NCI-H1048 (cell line): ENCODE data around the gene KCNS3.

Source experiments
- DNase-seq: peaks from one replicate; lab custom pipeline; 2025; lab: John Stamatoyannopoulos, UW

Gene KCNS3

DNA sequence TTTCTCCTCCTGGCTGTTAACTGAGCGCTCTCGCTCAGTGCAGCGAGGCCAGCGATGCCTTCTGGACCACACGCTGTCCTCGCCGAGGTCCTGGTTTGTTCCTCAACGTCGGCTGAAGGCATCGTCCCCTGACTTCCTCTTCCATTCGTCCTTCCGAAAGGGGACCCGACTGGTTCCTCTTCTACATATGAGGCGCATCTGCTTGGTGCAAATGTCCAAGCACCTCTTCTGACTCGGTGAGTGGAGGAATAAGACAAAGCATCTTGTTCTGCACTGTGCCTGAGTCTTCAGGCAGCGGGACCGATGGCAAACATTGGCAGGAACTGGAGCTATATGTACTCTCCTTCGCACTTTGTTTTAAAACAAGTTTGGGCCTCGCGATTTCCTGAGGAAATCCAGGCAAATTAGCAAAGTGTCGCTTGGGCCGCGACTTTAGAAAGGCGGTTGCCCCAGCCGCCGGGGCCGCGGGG, 621 bp upstream of the KCNS3 start:
- no peak for DNase-seq

DNA sequence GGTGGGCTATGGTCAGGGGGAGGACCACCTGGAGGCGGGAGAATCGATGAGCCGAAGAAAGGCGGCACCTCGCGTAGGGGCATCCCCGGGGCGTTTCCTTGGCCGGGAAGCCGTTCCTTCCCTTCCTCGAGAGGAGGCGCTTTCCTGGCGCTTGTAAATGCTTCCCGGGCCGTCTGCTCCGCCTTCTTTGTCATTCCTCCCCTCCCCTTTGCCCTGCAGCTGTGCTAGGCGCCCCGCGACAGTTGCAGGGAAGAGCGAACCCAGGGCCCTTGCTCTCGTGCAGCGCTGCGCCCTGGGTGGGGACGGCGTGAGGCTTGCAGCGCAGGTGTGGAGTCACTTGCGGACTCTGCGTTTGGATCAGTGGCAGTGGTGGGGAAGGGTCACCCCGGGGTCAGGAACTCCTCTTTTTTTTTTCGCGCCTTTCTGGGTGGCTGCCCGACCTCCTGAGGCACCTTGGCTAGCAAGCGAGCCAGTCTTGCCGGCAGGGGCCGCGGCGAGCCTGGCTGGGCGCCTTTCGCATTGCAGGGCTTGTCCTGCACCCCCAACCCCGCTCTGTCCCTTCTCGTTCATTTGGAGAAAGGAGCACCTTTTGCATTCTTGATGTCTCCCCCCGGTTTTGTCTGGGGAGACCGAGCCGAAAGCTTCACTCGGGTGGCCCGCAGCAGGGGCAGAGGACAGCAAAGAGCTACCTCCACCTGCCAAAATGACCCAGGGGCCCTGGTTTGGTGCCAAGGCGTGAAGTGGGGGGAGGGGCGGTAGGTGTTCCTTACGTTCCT, 858 bp downstream of the KCNS3 start:
- peak; percentile 55 for DNase-seq

GRCh38 chr2:17879913-17880274, 1.4 kb downstream of the KCNS3 start:
- no peak for DNase-seq

GRCh38 chr2:17892770-17893534, 14.5 kb downstream of the KCNS3 start:
- no peak for DNase-seq

GRCh38 chr2:17894005-17894404, 15.5 kb downstream of the KCNS3 start:
- DNase-seq: no peak

GRCh38 chr2:17894556-17894955, 16.1 kb downstream of the KCNS3 start:
- no peak for DNase-seq

DNA sequence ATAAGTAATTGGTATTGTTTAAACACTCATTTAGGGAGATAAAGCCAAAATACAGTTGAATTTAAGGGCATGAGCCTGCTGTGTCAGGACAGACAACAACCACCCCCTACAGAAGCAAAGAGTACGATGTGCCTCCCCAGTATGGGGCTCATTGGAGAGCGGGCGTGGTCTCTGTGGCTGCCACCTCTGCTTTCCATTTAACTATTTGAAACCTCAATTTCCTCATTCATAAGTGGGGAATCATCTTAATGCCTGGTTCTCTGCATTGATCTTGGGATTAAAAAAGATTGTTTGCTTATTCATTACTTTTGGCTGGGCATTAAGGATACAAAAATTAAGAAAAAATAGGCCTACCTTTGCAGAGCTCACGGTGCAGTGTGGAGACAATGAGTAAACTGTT, 21.4 kb downstream of the KCNS3 start:
- DNase-seq: no peak

DNA sequence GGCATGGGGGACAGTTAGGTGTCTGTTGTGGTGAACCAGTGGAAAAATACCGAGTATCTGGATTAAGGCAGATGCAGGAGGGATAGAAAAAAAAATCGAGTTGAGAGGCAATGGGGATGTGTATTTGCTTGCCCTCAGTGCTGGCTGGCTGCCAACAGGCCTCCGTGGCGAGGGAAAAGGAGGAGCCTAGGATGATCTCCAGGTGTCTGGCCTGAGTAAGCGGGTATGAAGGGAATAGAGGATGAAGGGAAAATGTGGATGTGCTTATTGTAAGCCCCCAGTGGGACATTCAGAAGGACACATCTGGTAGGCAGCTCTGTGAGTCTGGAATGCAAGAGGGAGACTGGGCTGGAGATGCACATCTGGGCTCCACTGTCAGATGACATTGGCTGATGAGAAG, 22.8 kb downstream of the KCNS3 start:
- DNase-seq: no peak

GRCh38 chr2:17910980-17911379, 32.5 kb downstream of the KCNS3 start:
- DNase-seq: no peak

GRCh38 chr2:17911491-17912260, 33.2 kb downstream of the KCNS3 start:
- DNase-seq: no peak

DNA sequence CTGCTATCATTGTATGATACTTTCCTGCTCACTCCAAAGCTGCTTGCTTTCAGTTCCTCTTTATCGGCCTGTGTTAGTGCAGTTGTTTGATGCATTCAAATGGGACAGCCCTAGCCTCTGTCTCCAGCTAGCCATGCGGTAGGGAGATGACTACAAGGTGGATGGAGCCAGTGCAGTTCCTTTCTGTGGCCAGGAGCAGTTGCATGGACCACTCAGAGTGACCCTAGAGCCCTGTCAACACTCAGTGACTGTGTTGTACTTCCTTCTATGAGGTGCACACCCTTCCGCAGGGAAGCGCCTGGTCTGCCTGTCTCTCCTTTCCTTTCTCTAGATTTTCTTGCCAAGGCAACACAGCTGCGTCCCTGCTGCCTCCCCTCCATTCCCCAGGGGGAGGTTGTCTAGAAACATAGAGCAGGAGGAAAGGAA, 33.8 kb downstream of the KCNS3 start:
- DNase-seq: no peak

GRCh38 chr2:17915099-17915498, 36.6 kb downstream of the KCNS3 start:
- no peak for DNase-seq

DNA sequence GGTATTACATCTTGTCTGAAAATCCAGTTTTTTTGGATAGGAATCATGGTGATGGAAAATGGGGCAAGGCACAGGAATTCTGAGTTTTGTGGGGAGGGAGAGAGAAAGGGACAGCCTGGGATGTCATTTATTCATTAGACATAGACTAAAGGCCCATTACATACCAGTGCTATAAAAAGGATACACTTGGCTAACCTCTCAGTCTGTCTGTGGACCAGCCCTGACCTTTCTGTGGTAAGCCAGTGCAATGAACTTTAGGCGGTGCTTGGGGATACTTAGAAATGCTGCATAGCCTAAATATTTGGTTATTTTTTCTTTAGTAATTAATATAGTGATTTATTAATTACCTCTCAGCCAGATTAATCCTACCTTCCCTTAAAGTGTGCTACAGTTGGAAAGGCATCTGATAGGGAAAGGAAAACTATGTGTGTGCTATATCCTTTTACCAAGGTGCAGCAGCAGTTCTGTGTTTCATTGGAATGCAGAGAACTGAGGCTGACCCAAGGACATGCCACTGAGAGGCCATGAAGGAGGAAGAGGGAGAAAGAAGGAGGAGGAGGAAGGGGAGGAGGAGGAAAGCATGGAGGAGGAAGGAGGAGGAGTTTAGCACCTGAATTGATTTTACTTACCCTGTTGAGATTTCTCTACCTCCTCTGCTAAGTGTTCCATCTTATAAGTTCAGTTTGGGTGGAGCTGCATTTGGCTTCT, 37.5 kb downstream of the KCNS3 start:
- no peak for DNase-seq

DNA sequence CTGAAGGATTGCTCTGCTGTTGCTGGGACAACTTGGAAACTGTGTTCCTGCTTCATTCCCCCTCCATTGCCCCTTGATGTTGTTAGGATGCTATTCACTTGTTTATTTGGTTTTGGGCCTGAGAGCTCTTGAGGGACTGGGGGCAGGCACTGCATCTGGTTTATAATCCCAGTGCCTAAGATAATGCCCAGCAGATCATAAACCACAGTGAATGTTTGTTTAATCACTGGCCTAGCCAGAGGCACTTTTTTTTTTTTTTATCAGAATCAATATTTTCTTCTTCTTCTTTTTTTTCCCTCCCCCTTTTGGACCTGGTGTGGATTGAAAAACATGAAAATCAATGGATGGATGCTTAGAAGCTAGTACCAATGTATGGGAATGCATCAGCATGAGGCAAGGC, 38.1 kb downstream of the KCNS3 start:
- no peak for DNase-seq

DNA sequence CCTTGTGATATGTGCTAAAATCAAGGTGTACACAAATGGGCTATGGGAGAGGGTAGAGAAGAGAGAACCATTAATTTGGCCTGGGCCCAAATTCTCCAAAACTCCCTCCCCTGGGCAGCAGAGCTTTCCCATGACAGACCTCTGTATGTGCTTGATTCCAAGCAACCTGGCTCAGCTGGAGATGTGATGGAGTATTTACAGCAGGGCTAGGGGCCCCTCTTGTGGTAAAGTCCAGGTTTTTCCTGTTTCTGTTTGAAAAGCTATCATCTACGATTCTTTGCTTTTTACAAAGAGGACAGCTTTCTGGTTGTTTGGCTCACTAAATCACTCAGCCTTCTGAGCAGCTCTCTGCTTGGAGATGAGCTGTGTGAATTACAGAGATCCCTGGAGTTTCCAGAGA, 40.3 kb downstream of the KCNS3 start:
- DNase-seq: no peak

GRCh38 chr2:17930773-17931172, 52.3 kb downstream of the KCNS3 start:
- DNase-seq: no peak

- DNase-seq: no peak
These were observed 54.8 kb downstream of the KCNS3 start for GRCh38 chr2:17933256-17933655.

GRCh38 chr2:17934721-17935120, 56.3 kb downstream of the KCNS3 start:
- DNase-seq: no peak

- DNase-seq: no peak
These were observed 56.9 kb downstream of the KCNS3 start for GRCh38 chr2:17935242-17935885.

GRCh38 chr2:17936599-17936998, 58.1 kb downstream of the KCNS3 start:
- DNase-seq: no peak

DNA sequence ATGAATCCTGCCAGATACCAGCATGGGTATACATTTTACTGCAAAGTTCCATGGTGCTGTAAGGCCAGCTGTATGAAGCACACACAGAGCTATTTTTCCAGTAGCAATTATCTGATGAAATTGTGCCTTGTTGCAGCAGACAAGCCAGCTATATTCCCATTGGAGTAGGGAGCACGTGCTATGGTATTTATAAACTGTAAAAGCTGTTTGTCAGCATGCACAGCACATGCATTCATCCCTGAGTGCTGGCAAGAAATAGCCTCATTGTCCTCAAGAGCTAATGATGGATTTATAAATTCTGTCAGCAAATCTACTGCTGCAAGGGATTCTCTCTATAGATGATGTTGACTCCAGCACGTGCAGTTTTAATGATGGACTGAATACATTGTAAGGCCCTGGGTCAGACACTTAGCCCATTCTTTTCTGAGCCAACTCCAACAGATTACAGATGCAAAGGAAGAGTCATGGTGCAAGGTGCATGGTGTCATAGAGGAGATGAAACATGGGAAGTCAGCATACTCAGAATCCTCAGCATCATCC, 61.7 kb downstream of the KCNS3 start:
- no peak for DNase-seq
